GM19328 (cell line): ENCODE results near the gene ADAMTS2.

Experiments
- ATAC-seq: cut with Tn5 transposase; IDR thresholded peaks from one replicate; pipeline ENCODE4 v1.9.1; 2021; ENCODE audit warnings: mild to moderate bottlenecking, moderate library complexity; ENCODE audit not compliant: unreplicated experiment

Gene ADAMTS2

DNA sequence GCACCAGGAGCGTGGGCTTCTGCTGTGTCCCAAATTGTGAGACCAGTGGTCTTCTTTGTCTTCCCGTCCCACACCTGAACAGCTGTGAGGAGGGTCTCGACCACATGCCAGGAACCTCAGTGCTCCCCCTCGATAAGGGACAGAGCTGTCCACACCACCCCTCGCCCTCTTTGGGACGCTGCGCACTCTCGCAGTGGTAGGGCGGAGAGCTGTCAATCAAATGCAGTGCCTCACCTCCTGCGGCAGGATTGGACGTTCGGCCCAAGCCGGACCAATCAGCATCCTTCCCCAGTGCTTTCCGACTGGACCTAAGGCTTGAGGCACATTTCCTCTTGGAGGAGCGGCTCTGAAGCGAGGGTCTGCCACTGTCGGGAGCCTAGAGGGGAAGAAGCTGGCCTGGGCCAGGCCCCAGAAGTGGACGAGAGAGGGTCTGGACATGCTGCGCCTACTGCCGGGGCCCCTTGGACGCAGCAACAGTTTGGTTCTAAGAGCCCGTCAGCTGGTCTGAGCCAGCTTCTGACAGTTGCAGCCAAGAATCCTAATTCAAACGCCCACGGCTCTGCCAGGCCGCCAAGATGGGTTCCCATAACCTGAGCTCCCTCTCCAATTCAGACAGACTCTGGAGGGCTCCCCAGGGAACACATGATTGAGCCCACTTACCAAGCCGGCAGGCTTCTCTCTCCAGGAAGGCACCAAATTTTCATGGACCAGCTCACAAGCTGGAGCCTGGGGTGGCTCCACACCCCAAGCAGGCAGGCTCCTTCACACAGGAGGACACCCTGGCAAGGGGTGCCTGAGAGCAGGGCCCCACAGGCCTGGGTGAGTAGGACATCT lies 28.1 kb upstream of the ADAMTS2 start:
- ATAC-seq = no peak

DNA sequence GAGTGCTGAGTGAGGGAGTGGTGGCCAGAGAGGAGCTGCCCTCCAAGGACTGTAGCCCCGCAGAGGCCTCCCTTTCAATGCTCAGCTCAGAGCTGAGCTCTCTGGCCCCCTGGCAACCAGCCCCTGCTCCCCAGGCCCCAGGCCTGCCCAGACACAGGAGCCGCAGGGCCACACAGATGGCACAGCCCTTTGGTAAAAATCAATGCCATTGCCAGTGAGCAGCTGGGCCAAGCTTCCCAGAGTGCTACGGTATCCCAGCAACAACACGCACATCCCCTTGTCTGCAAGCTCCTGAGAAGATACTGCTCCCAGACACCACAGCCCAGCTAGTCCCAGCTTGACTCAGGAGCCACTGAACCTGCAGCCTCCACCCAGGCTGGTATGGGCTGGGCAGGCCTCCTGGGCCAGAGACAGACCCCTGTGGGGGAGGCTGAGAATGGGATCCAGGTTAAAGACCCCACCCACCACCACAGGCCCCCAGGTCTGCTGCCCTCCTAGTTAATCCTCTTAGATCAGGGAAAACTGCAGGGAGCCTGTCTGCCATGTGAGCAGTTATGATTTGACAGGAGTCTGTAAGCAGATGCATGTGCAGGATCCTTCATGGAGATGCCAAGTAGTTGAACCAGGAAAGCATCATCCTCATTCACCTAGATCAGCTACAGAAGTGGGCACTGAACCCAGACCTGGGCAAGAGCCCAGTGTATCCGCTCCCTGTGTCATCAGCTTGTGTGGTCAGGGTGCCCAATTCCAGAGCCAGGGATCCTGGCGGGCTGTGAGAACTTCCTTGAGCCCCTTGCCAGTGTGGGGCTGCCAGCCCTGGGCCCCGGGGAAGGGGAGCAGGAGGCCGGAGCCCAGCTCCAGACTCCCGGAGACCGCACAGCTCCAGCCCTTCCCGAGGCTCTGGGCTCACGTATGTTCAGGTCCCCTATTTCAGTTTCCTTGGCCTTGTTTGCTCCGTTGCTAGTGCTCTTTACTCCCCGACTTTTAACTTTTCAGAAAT lies 26.7 kb upstream of the ADAMTS2 start:
- no peak for ATAC-seq

DNA sequence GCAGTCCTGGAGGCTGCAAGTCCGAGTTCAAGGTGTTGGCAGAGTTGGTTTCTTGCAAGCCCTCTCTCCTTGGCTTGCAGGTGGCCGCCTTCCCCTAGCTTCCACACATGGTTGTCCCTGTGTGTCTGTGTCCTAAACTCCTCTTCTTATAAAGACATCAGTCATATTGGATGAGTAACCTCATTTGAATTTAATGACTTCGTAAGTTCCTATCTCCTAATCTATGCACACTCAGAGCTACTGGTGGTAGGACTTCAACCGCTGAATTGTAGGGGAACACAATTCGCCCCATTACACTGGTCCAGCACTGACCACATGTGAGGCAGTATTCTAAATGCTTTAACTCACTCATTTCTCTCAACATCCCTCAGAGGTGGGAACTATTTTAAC lies 25.9 kb upstream of the ADAMTS2 start:
- no peak for ATAC-seq

DNA sequence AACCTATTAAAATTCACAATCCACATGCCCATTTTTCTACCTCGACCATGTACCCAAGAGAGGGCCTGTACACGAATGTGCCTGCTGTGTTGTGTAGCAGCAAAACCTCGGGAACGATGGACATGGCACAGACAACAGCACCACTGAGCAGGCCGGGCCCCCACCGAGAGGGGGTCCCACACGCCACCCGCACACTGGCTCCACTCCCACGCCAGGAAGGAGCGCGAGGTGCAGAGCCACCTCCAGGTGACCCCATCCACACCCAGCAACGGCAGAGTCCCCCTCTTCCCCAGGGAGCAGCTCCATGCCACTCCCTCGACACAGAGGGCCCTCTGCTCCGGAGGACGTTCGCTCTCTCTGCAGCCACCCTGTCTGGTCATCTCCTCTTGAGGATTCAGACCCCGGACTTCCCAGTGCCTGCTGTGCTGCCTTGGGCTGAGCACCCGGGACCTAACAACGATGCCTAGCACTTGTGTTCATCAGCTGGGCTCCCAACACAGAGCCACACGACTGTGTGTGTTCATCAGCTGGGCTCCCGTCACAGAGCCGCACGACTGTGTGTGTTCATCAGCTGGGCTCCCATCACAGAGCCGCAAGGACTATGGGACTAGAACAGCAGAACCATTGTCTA lies 25.3 kb upstream of the ADAMTS2 start:
- ATAC-seq = no peak

DNA sequence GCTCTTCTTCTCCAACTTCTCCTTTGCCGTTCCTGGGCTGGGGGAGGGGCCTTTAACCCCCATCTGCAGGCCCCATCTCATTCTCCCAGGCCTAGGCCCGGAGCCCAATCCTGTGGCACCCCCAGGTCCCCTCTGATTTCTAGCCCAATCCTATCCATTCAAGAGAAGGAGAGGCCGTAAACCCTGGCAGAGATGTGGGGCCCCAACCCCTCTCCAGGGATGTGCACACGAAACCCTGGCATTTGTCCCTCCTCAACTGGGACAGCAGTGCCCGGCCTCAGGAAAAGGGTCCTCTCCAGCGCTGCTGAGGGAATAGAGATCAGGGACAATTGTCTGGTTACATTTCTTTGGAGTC lies 24.2 kb upstream of the ADAMTS2 start:
- no peak for ATAC-seq

DNA sequence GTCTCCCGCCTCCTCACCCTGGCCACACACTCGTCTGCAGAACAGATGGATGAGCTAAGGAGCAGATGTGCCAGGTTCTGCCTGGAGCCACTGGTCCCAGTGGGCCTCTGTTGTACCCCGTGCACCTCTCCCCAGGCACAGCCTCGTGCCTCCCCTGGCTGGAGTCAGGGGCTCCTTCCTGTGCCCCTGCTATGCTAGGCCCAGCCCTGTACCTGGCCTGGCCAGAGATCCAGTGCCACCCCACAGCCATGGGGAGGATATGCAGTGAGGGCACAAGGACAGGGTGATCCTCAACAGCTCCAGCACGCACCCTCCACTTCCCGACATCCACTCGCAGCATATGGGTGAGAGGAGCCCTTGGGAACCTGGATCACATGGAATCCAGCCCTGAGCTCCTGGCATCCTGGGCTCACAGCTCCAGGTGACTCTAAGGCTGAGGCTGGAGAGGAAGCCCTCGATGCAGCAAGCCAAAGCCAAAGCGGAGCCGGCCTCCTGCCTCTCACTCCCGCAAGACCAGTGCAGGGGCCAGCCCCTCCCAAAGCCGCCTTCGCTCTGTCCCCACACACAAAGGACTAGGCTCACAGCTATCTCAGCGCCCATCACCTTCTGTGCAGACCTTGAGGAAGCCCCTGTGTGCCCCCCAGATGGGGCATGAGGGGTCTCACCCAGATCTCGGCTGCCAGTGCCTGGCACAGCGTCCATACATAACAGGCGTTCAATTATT lies 23.7 kb upstream of the ADAMTS2 start:
- no peak for ATAC-seq

DNA sequence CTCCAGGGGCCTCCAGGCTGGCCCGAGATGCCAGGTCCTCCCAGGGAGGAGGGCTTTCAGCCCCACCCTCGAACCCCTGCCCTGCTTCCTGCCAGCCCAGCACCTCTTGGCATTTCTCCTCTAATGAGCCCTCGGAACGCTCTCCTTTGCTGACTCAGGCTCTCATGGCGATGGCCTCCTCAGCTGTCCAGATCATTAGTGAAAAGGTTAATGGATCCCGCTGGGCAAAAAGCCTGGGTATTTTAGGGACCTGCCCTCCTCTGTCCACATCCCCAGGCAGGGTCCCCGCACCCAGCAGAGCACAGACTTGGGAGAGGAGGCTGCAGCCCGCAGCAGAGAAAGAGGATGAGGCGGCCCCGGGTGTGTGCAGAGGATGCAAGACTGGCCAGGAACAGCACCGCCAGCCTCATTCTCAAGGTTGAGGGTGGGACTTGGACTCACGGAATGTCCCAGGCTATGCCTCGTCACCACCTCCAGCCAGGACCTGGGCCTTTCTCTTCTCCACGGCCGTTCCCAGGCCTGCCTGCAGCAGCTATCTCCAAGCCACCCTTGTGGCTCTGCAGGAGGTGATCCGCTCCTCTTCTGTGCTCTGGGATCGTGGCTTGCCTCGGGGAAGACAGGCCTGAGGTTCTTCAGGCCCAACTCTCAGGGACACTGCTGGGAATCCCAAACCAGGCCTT lies 23.0 kb upstream of the ADAMTS2 start:
- no peak for ATAC-seq

DNA sequence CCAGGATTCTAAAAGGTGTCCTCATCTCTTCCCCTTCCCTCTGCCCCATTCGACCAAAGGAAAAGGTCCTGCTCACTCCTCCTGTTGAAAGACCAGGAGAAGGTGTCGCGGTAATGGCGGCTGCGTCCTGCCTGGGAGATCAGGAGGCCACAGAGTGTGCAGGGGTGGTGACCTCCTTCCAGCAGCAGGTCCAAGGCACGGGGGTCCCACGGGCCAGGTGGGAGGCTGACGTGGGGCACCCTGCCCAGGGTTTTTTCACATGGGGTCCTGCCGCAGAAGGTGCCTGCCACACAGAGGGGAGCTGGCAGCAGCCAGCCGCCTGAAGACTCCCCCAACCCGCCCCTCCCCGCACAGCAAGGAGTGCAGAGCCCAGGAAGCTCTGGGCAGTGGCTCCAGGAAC lies 22.2 kb upstream of the ADAMTS2 start:
- ATAC-seq = no peak

DNA sequence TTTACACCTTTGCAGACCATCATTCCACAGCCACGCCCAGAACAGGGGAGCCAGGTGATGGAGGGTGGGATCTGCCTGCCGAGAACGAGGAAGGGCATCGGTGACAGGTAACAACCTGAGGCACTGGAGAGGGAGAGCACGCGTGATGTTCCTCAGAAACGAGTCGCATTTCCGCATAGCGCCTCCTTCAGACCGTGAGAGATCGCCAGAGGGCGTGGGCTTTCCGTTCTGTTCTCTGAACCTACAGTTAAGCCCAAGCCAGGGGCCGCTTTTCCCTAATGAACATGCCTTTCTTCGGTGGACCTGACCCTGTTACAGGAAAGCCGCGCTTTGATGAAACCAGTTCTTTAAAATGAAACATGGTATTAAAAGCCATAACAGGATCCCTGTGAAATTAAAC lies 17.1 kb upstream of the ADAMTS2 start:
- no peak for ATAC-seq

DNA sequence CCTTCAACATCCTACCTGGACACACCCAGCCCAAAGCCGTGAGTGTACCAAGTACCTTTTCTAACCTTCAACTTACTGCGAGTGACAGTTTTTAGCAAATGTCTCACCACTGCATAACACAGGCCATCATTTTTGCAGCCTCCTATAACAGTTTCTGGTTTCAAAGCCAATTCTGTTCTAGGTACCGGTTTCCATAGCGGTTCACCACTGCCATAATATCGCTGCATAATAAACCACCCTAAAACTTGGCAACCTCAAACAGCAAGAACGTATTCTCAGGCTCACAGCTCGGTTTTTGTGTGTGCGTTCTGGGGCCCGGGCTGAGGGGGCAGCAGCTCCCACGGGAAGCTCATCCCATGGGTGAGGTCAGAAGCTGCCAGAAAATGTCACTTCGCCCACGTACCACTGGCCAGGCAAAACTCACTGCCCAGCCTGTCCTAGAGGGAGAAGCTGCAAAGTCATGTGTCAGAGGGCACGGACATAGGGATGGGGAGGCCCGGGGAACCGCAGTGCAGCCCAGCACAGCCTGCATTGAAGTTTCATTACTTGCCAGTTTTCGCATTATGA lies 15.9 kb upstream of the ADAMTS2 start:
- no peak for ATAC-seq

DNA sequence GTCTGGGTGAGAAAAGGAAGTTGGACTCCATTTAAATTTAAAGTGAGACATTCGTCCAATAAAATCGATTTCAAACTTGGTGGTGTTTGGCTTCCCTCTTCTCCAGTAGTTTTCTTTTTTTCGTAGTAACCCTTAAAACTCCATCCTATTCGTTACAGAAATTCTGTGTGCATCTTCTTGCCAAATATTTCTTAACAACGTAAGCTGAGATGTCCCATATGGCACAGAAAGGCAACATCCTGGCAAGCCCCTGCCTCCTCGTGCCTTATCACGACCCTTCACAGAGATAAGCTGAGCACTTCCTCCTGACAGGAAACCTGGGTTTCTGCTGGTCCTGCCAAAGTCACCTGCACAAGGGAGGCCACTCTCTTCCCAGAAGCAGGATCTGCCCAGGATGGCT lies 11.8 kb upstream of the ADAMTS2 start:
- no peak for ATAC-seq

DNA sequence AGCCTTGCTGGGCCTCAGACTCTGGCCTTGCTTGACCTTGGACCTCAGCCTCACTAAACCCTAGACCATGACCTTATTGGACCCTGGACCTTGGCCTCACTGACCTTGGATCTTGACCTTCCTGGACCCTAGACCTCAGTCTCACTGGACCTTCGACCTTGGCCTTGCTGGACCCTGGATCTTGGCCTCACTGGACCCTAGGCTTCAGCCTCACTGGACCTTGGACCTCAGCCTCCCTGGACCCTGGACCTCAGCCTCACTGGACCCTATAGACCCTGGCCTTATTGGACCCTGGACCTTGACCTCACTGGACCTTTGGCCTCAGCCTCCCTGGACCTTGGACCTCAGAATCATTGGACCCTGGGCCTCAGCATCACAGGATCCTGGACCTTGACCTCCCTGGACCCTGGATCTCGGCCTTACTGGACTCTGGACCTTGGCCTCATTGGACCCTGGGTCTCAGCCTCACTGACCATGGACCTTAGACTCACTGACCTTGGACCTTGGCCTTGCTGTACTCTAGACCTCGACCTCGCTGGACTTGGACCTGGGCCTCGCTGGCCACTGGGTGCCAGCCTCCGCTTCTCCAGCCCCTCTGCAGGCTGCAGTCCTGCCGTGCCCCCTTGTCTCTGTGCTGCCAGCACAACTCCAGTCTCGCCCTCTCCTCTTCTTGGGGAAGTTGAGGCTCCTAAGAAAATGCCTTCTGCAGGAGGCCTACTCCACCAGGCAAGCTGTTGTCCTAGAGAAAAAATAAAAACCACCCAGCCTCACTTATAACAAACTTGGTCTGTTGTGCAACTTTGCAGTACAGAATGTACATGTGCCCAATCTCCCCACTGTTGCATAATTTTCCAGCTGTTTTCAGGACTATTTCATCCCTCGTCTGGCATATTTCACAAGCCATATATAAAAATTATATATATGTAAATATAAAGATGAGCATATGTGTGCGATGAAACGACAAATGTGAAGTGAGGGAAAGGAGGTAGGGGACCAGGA lies 11.0 kb upstream of the ADAMTS2 start:
- no peak for ATAC-seq

DNA sequence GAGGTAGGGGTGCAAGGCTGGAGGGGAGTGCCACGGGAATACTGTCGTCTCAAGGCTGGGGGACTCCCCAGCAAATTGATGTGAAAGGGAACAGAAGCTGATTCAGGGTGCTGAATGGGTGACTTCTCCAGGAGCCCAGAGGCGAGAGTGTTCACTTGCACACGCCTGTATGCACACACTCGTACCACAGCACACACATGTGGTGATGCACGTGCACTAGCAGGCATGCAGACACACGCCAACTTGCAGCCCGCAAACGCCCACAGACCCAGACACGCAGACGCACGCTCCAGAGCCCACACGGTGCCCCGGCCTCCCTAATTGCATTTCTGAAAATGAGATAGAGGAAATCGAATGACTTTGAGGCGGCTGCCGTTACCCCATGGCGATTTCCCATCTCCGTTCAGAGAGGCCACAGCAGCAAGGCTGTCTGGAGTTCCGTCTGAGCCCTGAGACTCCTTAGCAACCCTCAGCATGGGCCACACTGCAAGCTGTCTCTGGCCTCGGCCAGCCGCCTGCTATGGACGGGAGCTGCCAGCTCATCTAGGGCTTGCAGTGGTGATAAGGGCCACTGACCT lies 9.1 kb upstream of the ADAMTS2 start:
- ATAC-seq = no peak

DNA sequence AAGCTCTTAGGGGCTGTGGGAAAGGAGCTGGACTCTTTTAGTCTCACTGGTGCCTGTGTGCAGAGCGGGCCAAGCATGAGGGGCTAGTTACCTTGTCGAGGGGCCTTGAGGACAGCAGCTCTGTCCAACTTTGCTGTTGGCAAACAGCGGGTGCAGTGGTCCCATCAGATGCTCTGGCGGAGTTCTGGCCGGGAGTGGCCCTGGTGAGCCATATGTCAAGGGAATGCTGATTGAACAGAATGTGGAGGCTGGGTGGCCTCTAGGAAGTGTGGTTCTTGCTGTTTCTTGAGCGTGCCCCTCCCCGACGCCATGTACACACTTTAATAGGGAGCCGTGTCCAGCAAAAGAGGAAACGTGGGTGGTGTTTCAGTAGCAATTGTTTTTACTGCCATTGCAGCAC lies 3.6 kb upstream of the ADAMTS2 start:
- ATAC-seq = no peak

DNA sequence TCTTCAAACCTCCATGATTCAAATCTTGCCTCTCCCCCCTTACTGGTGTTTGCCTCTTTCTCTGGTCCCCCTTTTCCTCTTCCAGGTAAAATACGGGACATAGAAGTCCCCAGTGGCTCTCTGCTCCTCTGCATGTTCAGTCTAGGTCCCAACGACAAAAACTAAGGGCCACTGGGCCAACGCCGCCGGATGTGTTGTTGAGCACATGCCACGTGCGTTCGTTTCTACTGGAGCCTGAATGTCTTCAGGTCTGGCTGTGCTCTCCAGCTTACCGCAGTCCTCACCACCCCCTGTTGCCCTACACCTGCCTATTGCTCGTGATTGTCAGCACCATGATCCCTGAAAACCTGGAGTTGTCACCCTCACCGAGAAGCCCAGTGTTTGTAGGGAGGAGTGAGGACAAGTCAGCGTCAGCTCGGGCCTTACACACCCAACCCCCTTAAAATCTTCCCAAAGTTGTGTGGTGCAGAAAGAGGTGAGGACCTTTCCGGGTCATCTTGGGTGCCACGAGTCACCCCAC lies 2.8 kb upstream of the ADAMTS2 start:
- no peak for ATAC-seq

DNA sequence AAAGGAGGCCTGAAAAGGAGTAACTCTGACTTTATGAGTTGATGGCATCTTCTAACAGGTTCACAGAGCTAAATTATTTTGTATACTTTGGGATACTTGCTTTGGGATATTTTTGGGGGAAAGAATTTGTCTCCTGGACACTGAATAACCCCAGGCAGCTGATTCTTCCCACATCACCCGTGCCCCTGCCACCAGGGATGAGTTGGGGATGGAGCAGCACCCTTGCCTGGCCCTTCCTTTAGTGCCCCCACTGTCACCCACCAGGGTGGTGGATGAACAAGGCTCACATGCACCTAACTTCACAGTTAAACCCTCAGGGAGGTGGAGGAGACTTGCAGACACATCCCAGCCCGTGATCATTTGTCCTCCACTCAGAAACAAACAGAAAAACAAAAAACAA lies 2.3 kb upstream of the ADAMTS2 start:
- no peak for ATAC-seq

DNA sequence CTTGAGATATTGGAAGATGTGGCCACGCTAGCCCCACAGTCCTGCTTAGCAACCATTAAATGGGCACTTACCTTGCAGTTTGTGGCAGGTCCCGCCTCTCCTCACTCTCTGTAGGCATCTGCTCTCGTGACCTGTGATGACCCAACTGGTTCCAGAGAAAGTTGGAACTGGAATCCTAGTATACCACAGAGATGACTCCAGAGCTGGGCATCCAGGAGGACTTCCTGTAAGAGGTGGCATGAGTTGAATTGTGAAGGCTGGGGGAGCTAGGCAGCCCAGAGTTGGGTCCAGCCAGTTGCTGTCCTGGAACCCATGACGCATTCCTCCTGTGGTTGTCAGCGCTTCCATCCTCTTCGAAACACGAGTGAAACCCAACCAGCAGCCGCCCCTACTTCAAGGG lies 1.6 kb upstream of the ADAMTS2 start:
- no peak for ATAC-seq

DNA sequence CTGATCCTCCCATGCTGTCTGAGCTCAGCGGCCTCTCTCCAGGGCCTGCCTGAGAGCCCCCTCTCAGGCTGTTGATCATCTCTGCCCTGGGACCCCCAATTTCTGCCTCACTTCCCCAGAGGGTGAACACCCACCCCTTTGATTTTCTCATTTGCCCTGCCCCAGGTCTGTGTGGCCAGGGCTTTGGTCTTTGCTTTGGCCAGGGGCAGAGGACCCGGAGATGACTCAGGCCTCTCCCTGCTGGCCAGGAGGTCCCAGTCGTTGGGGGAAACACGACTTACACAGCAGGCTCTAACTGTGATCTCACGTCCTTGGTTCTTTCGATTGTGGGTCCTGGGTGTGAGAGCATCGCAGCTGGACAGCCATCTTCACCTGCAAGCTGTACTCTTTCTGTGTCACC lies 1.1 kb upstream of the ADAMTS2 start:
- ATAC-seq = no peak

DNA sequence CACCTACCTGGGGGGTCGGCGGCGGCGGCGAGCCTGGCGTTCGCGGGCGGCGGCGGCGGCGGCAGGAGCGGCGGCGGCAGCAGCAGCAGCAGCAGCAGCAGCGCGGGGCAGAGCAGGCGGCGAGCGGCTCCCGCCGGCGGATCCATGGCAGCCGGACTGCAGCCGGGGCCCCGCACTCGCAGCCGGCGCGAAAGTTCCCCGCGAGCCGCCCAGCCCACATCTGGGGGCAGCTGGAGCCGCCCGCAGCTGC lies 153 bp downstream of the ADAMTS2 start:
- ATAC-seq = no peak
